ENCODE measurements around the gene SYT1.

- TF ChIP-seq CTCF (IDR thresholded peaks at IDR 0.05) (no peak), ZFX (IDR thresholded peaks at IDR 0.05; ENCODE audit: borderline replicate concordance) (no peak)
These were observed 587.4 kb downstream of the SYT1 start for GRCh38 chr12:79451978-79452377.

Data from 22Rv1 (cell line).